ENCODE results near the gene DPY19L1.

DNA sequence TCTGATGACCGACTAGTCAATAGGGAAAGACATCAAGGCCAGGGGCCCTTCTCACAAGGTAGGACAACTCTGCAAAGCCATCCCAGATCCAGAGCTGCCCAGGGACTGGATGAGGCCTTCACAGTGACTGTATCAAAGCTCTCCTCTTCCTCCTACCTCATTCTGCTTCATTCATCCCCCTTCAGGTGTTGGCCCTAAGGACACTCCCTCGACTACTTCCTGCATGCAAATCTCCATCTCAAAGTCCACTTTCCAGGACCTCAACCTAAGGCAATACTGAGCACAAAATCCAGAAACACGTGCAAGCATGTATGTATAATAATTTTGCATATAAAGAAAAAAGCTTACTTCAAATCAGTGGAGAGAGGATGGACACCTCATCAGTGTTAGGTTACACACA is 25.1 kb downstream of the DPY19L1 start:
- TF ChIP-seq CTCF (conservative IDR thresholded peaks at IDR 0.05; ENCODE audit: low read depth, low read length) = no peak
- TF ChIP-seq EZH2 (IDR thresholded peaks at IDR 0.05; ENCODE audit: low read length, unreplicated experiment) = no peak
